Measurements from ENCODE around the gene DDX18. TPM values are rescaled to one million over a fixed set of nuclear protein-coding genes. Genes with fewer than 3 reads are reported as not detected.
A peak's percentile ranks its signal among the peaks of the same experiment; 100 is the strongest.

Gene DDX18
- total RNA-seq, 2 donors from 2014 or later: 63.6 to 70.4 TPM

DNA sequence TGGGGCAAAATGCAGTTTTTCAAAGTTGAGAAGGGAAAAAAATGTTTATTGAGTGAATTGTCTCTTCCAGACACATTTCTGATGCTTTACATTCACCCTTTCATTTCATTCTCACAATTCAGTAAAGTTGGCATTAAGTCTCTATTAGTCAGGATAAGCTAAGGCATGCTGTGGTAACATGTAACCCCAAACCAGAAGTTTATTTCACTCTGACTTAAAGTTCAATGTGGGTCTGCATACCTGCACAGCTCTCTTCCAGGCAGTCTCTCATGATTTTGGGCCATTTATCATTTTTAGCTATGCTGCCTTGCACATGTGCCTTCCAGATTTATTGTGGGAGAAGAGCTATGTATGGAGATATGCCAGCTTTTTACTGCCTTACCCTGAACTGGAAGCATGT lies 48.0 kb downstream of the DDX18 start:
- no peak for DNase-seq
- no peaks in the 10 kb centered on the region for H3K4me1 ChIP-seq (ENCODE audit: control insufficient read depth, insufficient read depth, low read length)
- no peaks in the 10 kb centered on the region for H3K4me1 Mint-ChIP-seq

DNA sequence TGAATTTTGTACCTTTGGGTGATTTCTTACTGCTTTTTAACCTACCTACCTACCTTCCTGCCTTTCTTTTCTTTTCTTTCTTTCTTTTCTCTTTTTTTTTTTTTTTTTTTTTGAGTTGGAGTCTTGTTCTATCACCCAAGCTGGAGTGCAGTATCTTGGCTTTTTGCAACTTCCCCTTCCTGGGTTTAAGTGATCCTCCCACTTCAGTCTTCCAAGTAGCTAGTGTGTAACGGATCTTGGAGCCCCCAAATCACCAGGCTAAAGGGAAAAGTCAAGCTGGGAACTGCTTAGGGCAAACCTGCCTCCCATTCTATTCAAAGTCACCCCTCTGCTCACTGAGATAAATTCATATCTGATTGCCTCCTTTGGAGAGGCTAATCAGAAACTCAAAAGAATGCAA lies 61.3 kb downstream of the DDX18 start:
- TF ChIP-seq, protein P1, sequence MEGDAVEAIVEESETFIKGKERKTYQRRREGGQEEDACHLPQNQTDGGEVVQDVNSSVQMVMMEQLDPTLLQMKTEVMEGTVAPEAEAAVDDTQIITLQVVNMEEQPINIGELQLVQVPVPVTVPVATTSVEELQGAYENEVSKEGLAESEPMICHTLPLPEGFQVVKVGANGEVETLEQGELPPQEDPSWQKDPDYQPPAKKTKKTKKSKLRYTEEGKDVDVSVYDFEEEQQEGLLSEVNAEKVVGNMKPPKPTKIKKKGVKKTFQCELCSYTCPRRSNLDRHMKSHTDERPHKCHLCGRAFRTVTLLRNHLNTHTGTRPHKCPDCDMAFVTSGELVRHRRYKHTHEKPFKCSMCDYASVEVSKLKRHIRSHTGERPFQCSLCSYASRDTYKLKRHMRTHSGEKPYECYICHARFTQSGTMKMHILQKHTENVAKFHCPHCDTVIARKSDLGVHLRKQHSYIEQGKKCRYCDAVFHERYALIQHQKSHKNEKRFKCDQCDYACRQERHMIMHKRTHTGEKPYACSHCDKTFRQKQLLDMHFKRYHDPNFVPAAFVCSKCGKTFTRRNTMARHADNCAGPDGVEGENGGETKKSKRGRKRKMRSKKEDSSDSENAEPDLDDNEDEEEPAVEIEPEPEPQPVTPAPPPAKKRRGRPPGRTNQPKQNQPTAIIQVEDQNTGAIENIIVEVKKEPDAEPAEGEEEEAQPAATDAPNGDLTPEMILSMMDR (conservative IDR thresholded peaks at IDR 0.05): no peak
- DNase-seq: no peak
- Mint-ChIP-seq H3K27ac (no peak overlapping the region), H3K36me3 (ENCODE audit: low read depth) (no peaks in the 10 kb centered on the region), H3K4me1 (peaks cover 11% of the 10 kb centered on the region), H3K27me3 (ENCODE audit: insufficient read depth) (peaks cover 44% of the 10 kb centered on the region), H3K9me3 (no peaks in the 10 kb centered on the region), H3K4me3 (no peak overlapping the region)
- Histone ChIP-seq H3K9ac (ENCODE audit: extremely low read depth, low read length, poor library complexity, severe bottlenecking) (no peak overlapping the region), H3K9me3 (ENCODE audit: control insufficient read depth, low read length) (no peaks in the 10 kb centered on the region), H3K4me3 (ENCODE audit: low read length) (no peak overlapping the region), H3K27me3 (ENCODE audit: control insufficient read depth, insufficient read depth, low read length, poor library complexity, severe bottlenecking) (no peaks in the 10 kb centered on the region), H3K4me1 (ENCODE audit: control insufficient read depth, insufficient read depth, low read length) (peaks cover 3% of the 10 kb centered on the region), H3K27ac (ENCODE audit: low read depth, low read length) (no peak overlapping the region), H3K36me3 (ENCODE audit: control insufficient read depth, insufficient read depth, low read length) (no peaks in the 10 kb centered on the region)
- WGBS, 2 experiments (ENCODE audit: insufficient coverage in 1 of 2, insufficient read length in 1 of 2): 33 to 52% methylated on average over 1 of the region's 1 CpG

More for the DNA sequence above, 48.0 kb downstream of the DDX18 start:
- no peaks in the 10 kb centered on the region for H3K36me3 Mint-ChIP-seq (ENCODE audit: low read depth)
- Histone ChIP-seq H3K36me3 (ENCODE audit: control insufficient read depth, insufficient read depth, low read length) (no peaks in the 10 kb centered on the region), H3K9me3 (ENCODE audit: control insufficient read depth, low read length) (peaks cover 10% of the 10 kb centered on the region), H3K9ac (ENCODE audit: extremely low read depth, low read length, poor library complexity, severe bottlenecking) (no peak overlapping the region), H3K27me3 (ENCODE audit: control insufficient read depth, insufficient read depth, low read length, poor library complexity, severe bottlenecking) (peaks cover 24% of the 10 kb centered on the region), H3K27ac (ENCODE audit: low read depth, low read length) (no peak overlapping the region), H3K4me3 (ENCODE audit: low read length) (no peak overlapping the region)
- TF ChIP-seq, protein P1 (conservative IDR thresholded peaks at IDR 0.05): no peak
- H3K27ac Mint-ChIP-seq: no peak overlapping the region
- peaks cover 19% of the 10 kb centered on the region for H3K9me3 Mint-ChIP-seq
- H3K4me3 Mint-ChIP-seq: no peak overlapping the region
- peaks cover 79% of the 10 kb centered on the region for H3K27me3 Mint-ChIP-seq (ENCODE audit: insufficient read depth)

DNA sequence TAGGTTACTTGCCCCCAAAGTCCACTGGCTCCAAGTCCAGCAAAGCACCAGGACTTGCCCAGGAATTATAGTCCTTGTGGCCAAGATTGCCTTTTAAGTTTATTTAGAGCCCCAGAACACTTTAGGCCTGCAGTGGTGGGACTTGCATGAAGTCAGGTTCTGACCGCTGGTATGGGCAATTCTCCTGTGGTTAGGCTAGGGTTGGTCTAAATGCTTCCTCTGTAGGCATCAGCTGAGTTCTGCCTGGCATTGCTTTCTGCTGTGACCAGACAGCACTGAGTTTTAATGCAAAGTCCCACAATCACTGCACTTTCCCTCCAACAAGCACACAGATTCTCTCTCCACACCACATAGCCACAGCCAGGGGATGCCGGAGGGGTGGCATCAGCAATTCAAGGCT lies 64.5 kb downstream of the DDX18 start:
- H3K36me3 ChIP-seq (ENCODE audit: control insufficient read depth, insufficient read depth, low read length): no peaks in the 10 kb centered on the region
- peaks cover 18% of the 10 kb centered on the region for H3K9me3 Mint-ChIP-seq
- H3K27me3 ChIP-seq (ENCODE audit: control insufficient read depth, insufficient read depth, low read length, poor library complexity, severe bottlenecking): no peaks in the 10 kb centered on the region
- TF ChIP-seq, protein P1 (conservative IDR thresholded peaks at IDR 0.05): no peak
- peak; percentile 20 for DNase-seq
- H3K9me3 ChIP-seq (ENCODE audit: control insufficient read depth, low read length): peaks cover 13% of the 10 kb centered on the region
- peaks cover 3% of the 10 kb centered on the region for H3K4me1 ChIP-seq (ENCODE audit: control insufficient read depth, insufficient read depth, low read length)
- H3K4me1 Mint-ChIP-seq: peaks cover 11% of the 10 kb centered on the region
- no peak overlapping the region for H3K27ac Mint-ChIP-seq
- 83 to 92% methylated on average over 1 to 2 of the region's 2 CpGs for WGBS, 2 experiments (ENCODE audit: insufficient coverage in 1 of 2, insufficient read length in 1 of 2)
- no peak overlapping the region for H3K4me3 Mint-ChIP-seq
- peaks cover 32% of the 10 kb centered on the region for H3K27me3 Mint-ChIP-seq (ENCODE audit: insufficient read depth)
- H3K36me3 Mint-ChIP-seq (ENCODE audit: low read depth): no peaks in the 10 kb centered on the region
- H3K9ac ChIP-seq (ENCODE audit: extremely low read depth, low read length, poor library complexity, severe bottlenecking): no peak overlapping the region
- H3K27ac ChIP-seq (ENCODE audit: low read depth, low read length): no peak overlapping the region
- no peak overlapping the region for H3K4me3 ChIP-seq (ENCODE audit: low read length)

Other genes starting within 250 kb of the DDX18 start
- gene CCDC93, start 199.4 kb downstream of the DDX18 start, total RNA-seq: 10 to 100 TPM; 35.6 to 36.6 TPM